ENCODE measurements around the gene SLC52A1.

Gene SLC52A1

GRCh38 chr17:5020502-5021023 is 14.7 kb downstream of the SLC52A1 start:
- H3K4me3 ChIP-seq (ENCODE audit: low read depth, low read length), result no peak overlapping the region
- no peak for TF ChIP-seq CTCF (IDR thresholded peaks at IDR 0.05; ENCODE audit: low read depth, low read length)

DNA sequence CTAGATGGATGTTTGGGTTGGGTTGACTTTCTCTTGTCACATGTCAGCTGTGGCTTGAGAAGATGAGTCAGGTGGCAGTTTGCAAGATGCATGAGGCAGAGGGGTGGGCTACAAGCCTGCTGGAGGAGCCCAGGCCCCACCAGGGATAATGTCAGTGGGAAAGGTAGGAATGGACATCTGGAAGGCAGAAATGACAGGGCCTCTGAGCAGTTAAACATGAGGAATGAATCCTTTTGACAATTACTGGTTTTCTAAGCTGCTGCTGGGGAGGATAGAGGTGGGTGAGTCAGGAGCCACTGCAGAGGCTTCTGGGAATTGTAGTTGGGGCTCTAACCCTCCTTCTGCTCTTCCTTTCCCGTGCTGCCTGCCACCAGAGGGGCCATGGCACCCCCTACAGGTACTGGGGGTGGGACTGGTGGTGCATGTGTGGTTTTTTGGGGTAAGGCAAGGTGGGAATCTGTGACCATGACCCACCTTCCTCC is 15.7 kb downstream of the SLC52A1 start:
- H3K4me3 ChIP-seq (ENCODE audit: low read depth, low read length), result no peak overlapping the region
- no peak for TF ChIP-seq CTCF (IDR thresholded peaks at IDR 0.05; ENCODE audit: low read depth, low read length)

DNA sequence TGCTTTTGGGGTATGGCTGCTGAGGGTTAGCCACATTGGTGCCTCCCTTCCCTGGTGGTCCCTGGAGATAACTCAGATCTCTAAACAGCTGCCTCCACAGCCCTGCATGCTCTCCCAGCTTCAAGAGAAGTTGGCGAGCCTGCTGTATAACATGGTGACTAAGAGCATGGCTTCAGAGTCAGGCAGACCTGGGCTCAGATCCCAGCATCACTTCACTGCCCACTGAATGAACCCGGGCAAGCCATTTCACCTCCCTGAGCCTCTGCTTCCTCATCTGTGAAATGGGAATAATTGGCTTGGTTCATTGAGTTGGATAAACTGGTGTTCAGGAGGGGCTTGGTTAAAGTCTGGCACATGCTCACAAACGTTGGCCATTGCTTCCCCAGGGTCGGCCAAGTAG is 20.9 kb downstream of the SLC52A1 start:
- no peak for TF ChIP-seq CTCF (IDR thresholded peaks at IDR 0.05; ENCODE audit: low read depth, low read length)
- no peak overlapping the region for H3K4me3 ChIP-seq (ENCODE audit: low read depth, low read length)

DNA sequence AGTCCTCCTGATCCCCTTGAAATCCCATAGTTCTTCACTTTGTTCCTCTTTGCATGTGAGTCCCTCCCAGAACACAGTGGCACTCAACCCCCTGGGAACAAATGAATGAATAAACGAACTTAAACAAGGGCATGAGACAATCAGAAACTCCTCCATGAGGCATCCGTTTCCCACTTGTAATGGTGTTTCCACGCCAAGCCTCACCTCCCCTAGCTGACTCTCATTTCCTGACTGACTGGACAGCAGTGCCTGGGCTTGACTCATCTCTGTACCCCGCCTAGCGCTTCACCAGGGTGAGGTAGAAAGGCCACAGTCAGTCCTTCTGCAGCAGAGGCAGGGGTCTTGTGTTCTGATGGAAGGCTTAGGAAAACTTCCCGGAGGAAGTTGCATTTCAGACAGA is 23.3 kb downstream of the SLC52A1 start:
- H3K4me3 ChIP-seq (ENCODE audit: low read depth, low read length), result no peak overlapping the region
- no peak for TF ChIP-seq CTCF (IDR thresholded peaks at IDR 0.05; ENCODE audit: low read depth, low read length)

GRCh38 chr17:5003214-5003867 is 31.9 kb downstream of the SLC52A1 start:
- no peak for TF ChIP-seq CTCF (IDR thresholded peaks at IDR 0.05; ENCODE audit: low read depth, low read length)
- no peak overlapping the region for H3K4me3 ChIP-seq (ENCODE audit: low read depth, low read length)

DNA sequence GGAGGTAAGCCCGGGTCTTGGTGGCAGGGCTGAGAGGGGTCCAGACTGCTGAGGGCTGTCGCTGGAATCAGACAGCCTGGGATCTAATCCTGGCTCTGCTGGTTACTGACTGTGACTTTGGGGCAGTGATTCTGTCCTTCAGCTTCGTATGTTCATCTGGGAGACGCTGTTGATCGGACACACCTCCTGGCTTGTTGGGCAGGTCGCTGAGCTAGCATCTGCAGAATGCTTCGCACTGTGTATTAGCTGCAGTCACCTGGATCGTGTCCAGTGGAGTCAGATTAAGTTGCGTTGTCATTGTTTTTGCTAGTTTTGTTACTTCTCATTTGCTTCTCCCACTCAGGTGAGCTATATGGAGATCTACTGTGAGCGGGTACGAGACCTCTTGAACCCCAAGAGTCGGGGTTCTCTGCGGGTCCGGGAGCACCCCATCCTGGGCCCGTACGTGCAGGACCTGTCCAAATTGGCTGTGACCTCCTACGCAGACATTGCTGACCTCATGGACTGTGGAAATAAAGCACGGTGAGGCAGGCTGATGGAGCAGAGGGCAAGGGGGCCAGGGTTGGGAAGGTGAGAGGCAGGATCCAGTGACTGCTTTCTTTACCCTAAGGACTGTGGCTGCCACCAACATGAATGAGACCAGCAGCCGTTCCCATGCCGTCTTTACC is 33.0 kb downstream of the SLC52A1 start:
- H3K4me3 ChIP-seq (ENCODE audit: low read depth, low read length), result no peak overlapping the region

More for the DNA sequence above, 33.0 kb downstream of the SLC52A1 start:
- no peak for TF ChIP-seq CTCF (IDR thresholded peaks at IDR 0.05; ENCODE audit: low read depth, low read length)
